Activated CD4-positive, alpha-beta T cell treated with anti-CD3 and anti-CD28 coated beads, Interleukin-2, amount 50 U/mL, for 24 hours (primary cell): Measurements from ENCODE around the gene DACT1.

Experiments
- DNase-seq, 2 donors: peaks; one replicate each; pipeline ENCODE4 v3.0.0-alpha.2; 2020; ENCODE audit warnings: low read depth in 1 of 2, low spot score in 1 of 2

The DACT1 gene

DNA sequence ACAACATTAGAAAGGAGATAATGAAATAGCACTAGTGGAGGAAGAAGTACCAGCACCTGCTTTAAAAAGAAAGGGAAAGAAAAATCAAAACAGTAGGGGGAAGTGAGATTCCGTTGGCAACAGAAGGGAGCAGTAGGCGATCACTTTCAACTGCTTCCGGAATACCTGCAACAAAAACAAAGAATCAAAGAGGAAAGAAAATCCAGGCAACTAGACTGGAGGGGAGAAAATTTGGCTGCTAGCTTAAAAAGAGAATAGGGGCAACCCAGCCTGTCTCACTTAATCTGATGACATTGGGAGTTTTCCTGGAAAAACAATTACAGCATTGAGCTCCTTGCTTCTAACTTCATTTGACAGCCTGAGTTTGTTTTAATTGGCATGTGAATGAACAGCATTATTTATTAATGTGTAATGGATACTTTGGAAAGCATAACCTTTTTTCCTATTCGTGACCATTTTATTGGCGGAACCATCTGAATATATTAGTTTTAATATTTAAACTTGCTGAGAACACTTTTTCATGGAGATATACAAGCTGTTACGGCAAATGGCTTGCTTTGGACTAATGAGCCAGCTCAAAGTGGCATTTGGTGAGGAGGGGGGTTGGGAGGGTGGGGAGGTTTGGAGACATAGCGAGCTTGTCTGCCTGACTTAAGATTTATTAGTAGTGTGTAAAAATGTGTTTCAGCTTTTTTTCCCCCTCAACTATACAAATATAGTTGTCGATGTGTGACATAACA lies 2.5 kb upstream of the DACT1 start:
- no peak for DNase-seq

GRCh38 chr14:58636129-58636528 lies 1.6 kb upstream of the DACT1 start:
- no peak for DNase-seq

DNA sequence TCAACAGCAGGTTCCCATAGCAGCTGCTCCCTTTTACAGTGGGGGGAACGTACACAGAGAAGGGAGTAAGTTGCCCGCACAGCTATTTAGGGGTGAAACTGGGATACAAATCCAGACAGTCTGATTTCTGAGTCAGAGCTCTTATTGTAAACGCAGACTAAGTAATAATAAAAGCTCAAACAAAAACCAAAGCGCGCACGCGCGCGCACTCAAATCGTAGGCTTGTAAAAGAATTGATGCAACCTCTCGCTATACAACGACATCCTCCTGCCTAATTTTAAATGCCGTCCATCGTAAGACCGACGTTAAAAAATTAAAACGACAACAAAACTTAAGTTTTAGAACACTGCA lies 747 bp upstream of the DACT1 start:
- peak in 1 of 2 donors; percentile 4 for DNase-seq

DNA sequence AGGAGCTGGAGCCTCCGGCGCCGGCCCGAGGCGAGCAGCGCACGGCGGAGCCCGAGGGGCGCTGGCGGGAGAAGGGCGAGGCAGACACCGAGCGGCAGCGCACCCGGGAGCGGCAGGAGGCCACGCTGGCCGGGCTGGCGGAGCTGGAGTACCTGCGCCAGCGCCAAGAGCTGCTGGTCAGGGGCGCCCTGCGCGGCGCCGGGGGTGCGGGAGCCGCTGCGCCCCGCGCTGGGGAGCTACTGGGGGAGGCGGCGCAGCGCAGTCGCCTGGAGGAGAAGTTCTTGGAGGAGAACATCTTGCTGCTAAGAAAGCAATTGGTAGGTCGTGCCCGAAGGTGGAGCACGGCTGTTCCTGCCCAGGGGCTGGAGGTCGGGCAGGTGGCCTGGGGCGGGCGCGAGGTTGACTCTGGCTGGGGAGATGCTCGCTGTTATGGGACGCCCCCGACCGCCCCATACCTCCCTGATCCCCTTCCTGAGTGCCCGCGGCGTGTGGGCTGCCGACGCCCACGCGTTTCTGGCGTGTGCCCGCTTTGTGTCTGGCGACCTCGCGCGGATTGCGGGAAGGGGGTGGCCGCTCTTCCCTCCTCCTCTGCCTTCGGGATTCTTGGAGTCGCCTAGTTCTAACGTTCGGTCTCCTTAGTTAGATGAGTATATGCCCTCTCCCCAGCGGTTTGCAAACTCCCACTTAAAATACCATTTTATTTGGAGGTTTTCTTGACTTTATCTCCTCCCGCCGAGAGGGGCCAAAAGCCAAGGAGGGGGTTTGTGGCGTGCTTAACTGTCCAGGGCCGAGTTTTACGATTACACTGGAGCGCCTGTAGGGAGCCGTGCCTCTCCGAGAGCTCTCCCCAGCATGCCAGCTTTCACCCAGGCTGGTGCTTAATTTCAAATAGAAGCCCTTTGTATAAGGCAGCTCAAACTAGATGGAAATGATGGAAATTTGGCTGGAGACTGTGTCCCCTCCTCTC lies 752 bp downstream of the DACT1 start:
- DNase-seq, result peak in 1 of 2 donors; percentile 6

- DNase-seq, result no peak
These were observed 1.4 kb downstream of the DACT1 start for GRCh38 chr14:58639198-58639565.

DNA sequence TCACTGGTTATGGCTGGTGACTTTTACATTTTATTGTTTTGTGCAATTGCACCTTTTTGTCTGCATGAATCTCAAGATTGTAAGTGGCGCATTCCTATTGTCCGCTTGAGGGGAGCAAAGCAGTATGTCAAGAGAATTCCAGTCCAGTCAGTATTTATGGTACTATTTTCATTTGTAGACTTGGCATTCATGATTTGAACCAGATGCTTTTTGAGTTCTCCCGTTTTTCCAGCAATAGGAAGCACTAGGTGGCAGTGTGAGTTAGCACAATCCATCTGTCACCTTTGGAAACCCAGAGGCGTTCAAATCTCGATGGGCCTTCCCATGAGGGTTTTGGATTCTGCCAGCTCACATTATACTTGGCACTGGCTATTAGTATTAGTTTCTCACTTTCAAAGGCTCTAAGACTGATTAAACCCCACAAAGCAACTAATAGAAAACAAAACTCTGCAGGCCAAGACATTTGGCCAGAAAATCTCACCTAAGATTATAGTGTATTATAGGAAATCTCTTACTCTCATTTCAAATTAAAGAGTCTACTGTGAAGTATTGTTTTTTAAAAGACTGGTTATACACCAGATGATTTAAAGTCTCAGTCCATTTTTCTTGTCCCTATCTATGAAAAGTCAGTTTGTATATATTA lies 2.2 kb downstream of the DACT1 start:
- no peak for DNase-seq

GRCh38 chr14:58640959-58641358 lies 3.2 kb downstream of the DACT1 start:
- no peak for DNase-seq

DNA sequence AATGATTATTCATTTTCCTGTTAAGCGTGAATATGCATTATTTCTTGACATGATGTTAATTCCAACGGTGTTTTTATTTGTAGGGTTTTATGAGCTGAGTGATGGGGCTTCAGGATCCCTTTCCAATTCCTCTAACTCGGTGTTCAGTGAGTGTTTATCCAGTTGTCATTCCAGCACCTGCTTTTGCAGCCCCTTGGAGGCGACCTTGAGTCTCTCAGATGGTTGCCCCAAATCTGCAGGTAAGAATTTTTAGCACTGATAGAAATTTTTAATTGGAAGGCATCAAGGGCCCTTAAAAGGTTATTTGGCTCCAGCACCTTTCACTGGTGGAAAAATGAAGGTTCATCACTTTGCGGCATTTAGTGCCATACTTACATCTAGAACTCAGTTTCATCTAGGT lies 3.7 kb downstream of the DACT1 start:
- no peak for DNase-seq

DNA sequence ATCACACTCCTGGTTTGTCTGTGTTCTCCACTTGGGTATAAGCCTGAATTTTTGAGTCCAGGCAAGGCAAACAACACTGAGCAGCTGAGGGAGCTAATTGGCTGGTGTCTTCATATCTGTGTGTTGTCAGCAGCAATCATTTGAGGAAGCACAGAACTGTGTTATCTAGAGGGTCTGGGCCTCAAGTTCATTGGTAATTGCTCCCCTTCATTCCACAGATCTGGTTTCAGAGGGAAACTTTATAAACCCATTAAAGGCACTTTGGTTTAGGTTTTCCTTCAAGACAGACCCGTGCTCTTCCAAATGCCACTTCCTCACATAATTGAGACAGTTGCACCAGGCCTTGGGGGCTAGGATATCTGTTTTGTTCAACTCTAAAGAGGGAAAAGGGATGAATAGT lies 5.6 kb downstream of the DACT1 start:
- DNase-seq, result no peak

DNA sequence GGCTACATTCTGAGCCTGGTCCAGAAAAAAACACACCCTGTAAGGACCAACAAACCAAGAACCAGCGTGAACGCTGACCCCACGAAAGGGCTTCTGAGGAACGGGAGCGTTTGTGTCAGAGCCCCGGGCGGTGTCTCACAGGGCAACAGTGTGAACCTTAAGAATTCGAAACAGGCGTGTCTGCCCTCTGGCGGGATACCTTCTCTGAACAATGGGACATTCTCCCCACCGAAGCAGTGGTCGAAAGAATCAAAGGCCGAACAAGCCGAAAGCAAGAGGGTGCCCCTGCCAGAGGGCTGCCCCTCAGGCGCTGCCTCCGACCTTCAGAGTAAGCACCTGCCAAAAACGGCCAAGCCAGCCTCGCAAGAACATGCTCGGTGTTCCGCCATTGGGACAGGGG lies 7.9 kb downstream of the DACT1 start:
- no peak for DNase-seq

- no peak for DNase-seq
These were observed 8.7 kb downstream of the DACT1 start for GRCh38 chr14:58646479-58646878.

DNA sequence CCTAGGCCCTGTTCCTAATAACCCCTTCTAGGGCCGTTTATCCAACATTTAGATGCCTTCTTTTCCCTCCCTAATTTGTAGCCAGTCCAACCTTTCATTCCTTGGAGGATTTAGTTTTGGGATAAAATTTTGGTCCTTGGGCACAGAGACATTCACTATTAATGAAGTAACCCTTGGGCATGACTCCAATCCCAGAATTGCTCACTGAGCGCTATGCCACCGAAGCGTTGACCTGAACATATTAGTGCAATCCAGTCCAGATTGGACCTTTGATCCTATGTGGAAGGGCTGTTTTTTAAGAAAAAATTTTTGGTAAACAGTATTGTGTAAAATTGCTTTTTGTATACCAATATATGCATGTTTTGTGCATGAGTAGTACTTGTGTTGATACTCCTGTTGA lies 10.0 kb downstream of the DACT1 start:
- DNase-seq, result no peak

- DNase-seq, result no peak
These were observed 13.1 kb downstream of the DACT1 start for GRCh38 chr14:58650857-58651256.

DNA sequence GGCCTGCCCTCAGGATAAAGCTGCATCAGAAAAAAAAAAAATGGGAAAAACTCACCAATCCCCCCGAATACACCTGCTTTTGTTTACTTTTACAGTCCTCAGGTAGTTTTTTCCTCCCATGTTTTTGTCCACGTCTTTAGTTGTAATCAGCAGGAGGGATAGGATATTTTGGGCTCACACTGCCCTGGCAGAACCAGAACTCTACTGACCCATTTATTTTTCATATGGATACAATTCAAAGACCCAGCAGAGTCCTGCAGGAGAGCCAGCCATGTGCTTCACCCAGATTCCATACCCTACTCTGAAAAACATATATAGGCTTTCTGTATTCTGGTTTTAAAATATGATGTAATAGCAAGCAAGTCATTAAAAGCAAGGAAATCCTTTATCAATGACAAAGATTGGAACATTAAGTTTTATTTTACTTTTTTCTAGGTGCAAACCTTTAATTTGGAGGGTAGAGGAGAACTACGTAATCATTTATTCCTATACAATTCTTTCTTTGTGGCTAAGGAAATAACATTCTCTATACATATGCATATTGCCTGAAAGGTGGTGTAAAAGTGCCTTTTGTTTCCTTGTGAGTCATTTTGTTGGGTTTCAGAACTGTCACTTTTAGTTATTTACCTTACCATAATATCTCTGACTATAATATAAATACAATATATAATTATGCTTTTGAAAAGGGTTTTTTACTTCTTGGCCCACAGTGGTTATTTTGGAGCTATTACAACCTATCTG lies 19.1 kb downstream of the DACT1 start:
- no peak for DNase-seq

GRCh38 chr14:58659061-58659460 lies 21.3 kb downstream of the DACT1 start:
- no peak for DNase-seq

DNA sequence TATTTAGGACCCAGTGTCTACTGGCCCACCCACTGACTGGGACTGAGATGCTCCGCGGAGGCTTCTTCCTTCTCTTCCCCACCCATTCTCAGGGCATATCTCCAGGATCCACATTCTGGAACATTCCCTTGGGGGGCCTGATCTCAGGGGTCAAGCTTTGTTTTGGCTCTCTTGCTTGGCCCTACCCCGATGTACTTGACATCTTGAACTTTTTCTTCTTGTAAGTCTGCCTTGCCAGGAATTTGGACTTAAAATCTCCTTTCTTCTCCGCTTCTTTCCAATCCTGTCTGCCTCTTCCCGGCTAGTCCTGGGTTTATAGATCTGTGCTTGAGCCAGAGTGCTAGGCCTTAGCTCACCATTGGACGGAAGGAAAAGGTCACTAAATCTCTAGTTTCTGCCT lies 22.1 kb downstream of the DACT1 start:
- no peak for DNase-seq

- DNase-seq, result no peak
These were observed 22.6 kb downstream of the DACT1 start for GRCh38 chr14:58660407-58660806.

- DNase-seq, result no peak
These were observed 24.3 kb downstream of the DACT1 start for GRCh38 chr14:58662018-58662417.

- DNase-seq, result no peak
These were observed 25.0 kb downstream of the DACT1 start for GRCh38 chr14:58662759-58663158.

- no peak for DNase-seq
These were observed 25.8 kb downstream of the DACT1 start for GRCh38 chr14:58663494-58664111.
